WTC11 (cell line): ENCODE data around the gene ASMT. TPM values are rescaled to one million over a fixed set of nuclear protein-coding genes. Genes with fewer than 3 reads are reported as not detected.

Experiments
- ATAC-seq: fragments of 200-7000 bp; cut with Tn5 transposase; 2 replicates; pipeline ENCODE4 v1.10.0; 2021; ENCODE audit warnings: mild to moderate bottlenecking, moderate library complexity
- CTCF ChIA-PET: fragments of 300-600 bp; sonication (Branson Sonifier 250); formaldehyde crosslinking; loops from one replicate; lab custom pipeline; 2021; ENCODE audit warnings: antibody characterized with exemption; lab: Charles Lee
- POLR2A ChIA-PET: fragments of 350-600 bp; sonication (Branson Sonifier 250); formaldehyde crosslinking; loops from one replicate; lab custom pipeline; 2021; ENCODE audit warnings: antibody characterized with exemption; lab: Charles Lee
- DNase-seq: peaks from one replicate; pipeline ENCODE4 v3.0.0; 2021; ENCODE audit warnings: low spot score
- H3K27ac Mint-ChIP-seq: 2 replicates; pipeline ENCODE4 v1.8.0; 2021; ENCODE audit warnings: mixed read lengths
- H3K27me3 Mint-ChIP-seq: 2 replicates; pipeline ENCODE4 v1.8.0; 2021; ENCODE audit warnings: low read depth, mild to moderate bottlenecking, moderate library complexity, mixed read lengths
- H3K36me3 Mint-ChIP-seq: 2 replicates; pipeline ENCODE4 v1.8.0; 2021; ENCODE audit warnings: mixed read lengths
- H3K4me1 Mint-ChIP-seq: 2 replicates; pipeline ENCODE4 v1.8.0; 2022; ENCODE audit warnings: mixed read lengths
- H3K4me3 Mint-ChIP-seq: 2 replicates; pipeline ENCODE4 v1.8.0; 2021; ENCODE audit warnings: mild to moderate bottlenecking, moderate library complexity, mixed read lengths
- H3K9me3 Mint-ChIP-seq: 2 replicates; pipeline ENCODE4 v1.8.0; 2021; ENCODE audit warnings: mixed read lengths
- ATF1 ChIP-seq: sonication (generic); formaldehyde crosslinking; IDR thresholded peaks from 2 replicates; pipeline ENCODE4 v1.8.1; 2023; ENCODE audit warnings: mild to moderate bottlenecking, moderate library complexity, missing genetic modification reagents
- CBFB ChIP-seq: sonication (generic); formaldehyde crosslinking; IDR thresholded peaks from 2 replicates; pipeline ENCODE4 v1.8.1; 2022; ENCODE audit warnings: mild to moderate bottlenecking, low read depth, missing genetic modification reagents
- CREB1 ChIP-seq: sonication (generic); formaldehyde crosslinking; IDR thresholded peaks from 2 replicates; pipeline ENCODE4 v1.8.0; 2023; ENCODE audit warnings: mild to moderate bottlenecking, missing genetic modification reagents
- CREM ChIP-seq: sonication (generic); formaldehyde crosslinking; IDR thresholded peaks from 2 replicates; pipeline ENCODE4 v1.8.1; 2022; ENCODE audit warnings: mild to moderate bottlenecking, missing genetic modification reagents, moderate library complexity
- ELF4 ChIP-seq: sonication (generic); formaldehyde crosslinking; IDR thresholded peaks from 2 replicates; pipeline ENCODE4 v1.8.1; 2022; ENCODE audit warnings: low read depth, mild to moderate bottlenecking, moderate library complexity, missing genetic modification reagents
- EMX1 ChIP-seq: fragments of 250-450 bp; sonication (Bioruptor Pico); IDR thresholded peaks from 2 replicates; pipeline ENCODE4 v1.8.0; 2021; ENCODE audit warnings: mild to moderate bottlenecking
- HMGA2 ChIP-seq: fragments of 250-450 bp; sonication (Bioruptor Pico); IDR thresholded peaks from 2 replicates; pipeline ENCODE4 v1.4.0; 2021; ENCODE audit warnings: mild to moderate bottlenecking, moderate library complexity
- IRF2 ChIP-seq: sonication (generic); formaldehyde crosslinking; IDR thresholded peaks from 2 replicates; pipeline ENCODE4 v1.8.0; 2022; ENCODE audit warnings: low read depth, missing genetic modification reagents, borderline replicate concordance
- JUN ChIP-seq: sonication (generic); formaldehyde crosslinking; IDR thresholded peaks from 2 replicates; pipeline ENCODE4 v1.8.0; 2023; ENCODE audit warnings: mild to moderate bottlenecking, missing genetic modification reagents
- NFE2L1 ChIP-seq: sonication (generic); formaldehyde crosslinking; IDR thresholded peaks from 2 replicates; pipeline ENCODE4 v1.8.1; 2023; ENCODE audit warnings: missing genetic modification reagents
- NR3C1 ChIP-seq: sonication (generic); formaldehyde crosslinking; conservative IDR thresholded peaks from 2 replicates; pipeline ENCODE4 v1.8.1; 2023; ENCODE audit warnings: low read depth, mild to moderate bottlenecking, missing genetic modification reagents
- RELA ChIP-seq: sonication (generic); formaldehyde crosslinking; IDR thresholded peaks from 2 replicates; pipeline ENCODE4 v1.8.1; 2022; ENCODE audit warnings: missing genetic modification reagents, mild to moderate bottlenecking, borderline replicate concordance
- RORB ChIP-seq: fragments of 250-450 bp; sonication (Bioruptor Pico); IDR thresholded peaks from 2 replicates; pipeline ENCODE4 v1.9.0; 2021; ENCODE audit warnings: mild to moderate bottlenecking
- SMAD3 ChIP-seq: sonication (generic); formaldehyde crosslinking; IDR thresholded peaks from 2 replicates; pipeline ENCODE4 v1.8.0; 2022; ENCODE audit warnings: missing genetic modification reagents, mild to moderate bottlenecking, borderline replicate concordance
- TEAD4 ChIP-seq: sonication (generic); formaldehyde crosslinking; IDR thresholded peaks from 2 replicates; pipeline ENCODE4 v1.8.0; 2022; ENCODE audit warnings: mild to moderate bottlenecking, missing genetic modification reagents
- TP53 ChIP-seq: sonication (generic); formaldehyde crosslinking; IDR thresholded peaks from 2 replicates; pipeline ENCODE4 v1.8.1; 2023; ENCODE audit warnings: mild to moderate bottlenecking, missing genetic modification reagents
- ZBTB21 ChIP-seq: sonication (generic); formaldehyde crosslinking; IDR thresholded peaks from 2 replicates; pipeline ENCODE4 v1.8.1; 2023; ENCODE audit warnings: mild to moderate bottlenecking, missing genetic modification reagents, borderline replicate concordance
- ZNF232 ChIP-seq: sonication (generic); formaldehyde crosslinking; IDR thresholded peaks from 2 replicates; pipeline ENCODE4 v1.8.0; 2022; ENCODE audit warnings: mild to moderate bottlenecking, missing genetic modification reagents
- ZNF423 ChIP-seq: fragments of 250-450 bp; sonication (Bioruptor Pico); IDR thresholded peaks from 2 replicates; pipeline ENCODE4 v2.1.2; 2022; ENCODE audit warnings: mild to moderate bottlenecking, moderate library complexity
- ZNF671 ChIP-seq: fragments of 250-450 bp; sonication (Bioruptor Pico); IDR thresholded peaks from 2 replicates; pipeline ENCODE4 v1.8.0; 2021; ENCODE audit warnings: mild to moderate bottlenecking
- total RNA-seq: library from RNA; stranded (reverse); gene quantifications from 3 replicates; pipeline ENCODE4 v1.2.3, GENCODE V29; 2021
- TF ChIP-seq, protein P1 (sequence below): sonication (generic); formaldehyde crosslinking; IDR thresholded peaks from 2 replicates; pipeline ENCODE4 v1.8.1; 2023; ENCODE audit warnings: mild to moderate bottlenecking, missing genetic modification reagents, moderate library complexity
- TF ChIP-seq, protein P2 (sequence below): sonication (generic); formaldehyde crosslinking; IDR thresholded peaks from 2 replicates; pipeline ENCODE4 v1.8.1; 2022; ENCODE audit warnings: low read depth, mild to moderate bottlenecking, moderate library complexity, missing genetic modification reagents, borderline replicate concordance

Gene ASMT
- total RNA-seq, 1 experiment from 2014 or later, result 0.33 TPM

DNA sequence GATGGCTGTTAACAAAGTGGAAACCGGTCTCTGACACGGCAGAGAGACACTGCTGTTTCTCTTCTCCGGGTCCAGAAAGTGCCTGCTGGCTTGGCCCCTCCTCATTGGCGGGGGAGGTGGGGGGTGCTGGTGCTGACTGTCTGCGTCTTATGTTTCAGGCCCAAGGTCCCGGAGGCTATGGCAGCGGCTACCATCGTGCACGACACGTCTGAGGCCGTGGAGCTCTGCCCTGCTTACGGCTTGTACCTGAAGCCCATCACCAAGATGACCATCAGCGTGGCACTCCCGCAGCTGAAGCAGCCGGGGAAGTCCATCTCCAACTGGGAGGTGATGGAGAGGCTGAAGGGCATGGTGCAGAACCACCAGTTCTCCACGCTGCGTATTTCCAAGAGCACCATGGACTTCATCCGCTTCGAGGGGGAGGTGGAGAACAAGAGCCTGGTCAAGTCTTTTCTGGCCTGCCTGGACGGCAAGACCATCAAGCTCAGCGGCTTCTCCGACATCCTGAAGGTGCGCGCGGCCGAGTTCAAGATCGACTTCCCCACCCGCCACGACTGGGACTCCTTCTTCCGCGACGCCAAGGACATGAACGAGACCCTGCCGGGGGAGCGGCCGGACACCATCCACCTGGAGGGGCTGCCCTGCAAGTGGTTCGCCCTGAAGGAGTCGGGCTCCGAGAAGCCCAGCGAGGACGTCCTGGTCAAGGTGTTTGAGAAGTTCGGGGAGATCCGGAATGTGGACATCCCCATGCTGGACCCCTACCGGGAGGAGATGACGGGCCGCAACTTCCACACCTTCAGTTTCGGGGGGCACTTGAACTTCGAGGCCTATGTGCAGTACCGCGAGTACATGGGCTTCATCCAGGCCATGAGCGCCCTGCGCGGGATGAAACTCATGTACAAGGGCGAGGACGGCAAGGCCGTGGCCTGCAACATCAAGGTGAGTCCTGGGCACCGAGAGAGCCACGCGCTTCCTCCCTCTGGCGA lies 21.3 kb upstream of the ASMT start:
- H3K4me3 Mint-ChIP-seq, result peak overlapping the region; percentile 84
- H3K4me1 Mint-ChIP-seq, result peaks cover 9% of the 10 kb centered on the region
- peak overlapping the region; percentile 85; the same call in 1 of the 2 replicates for H3K27ac Mint-ChIP-seq
- TF ChIP-seq CREM (CRISPR knock-in tag) (no peak), RORB (CRISPR knock-in tag) (no peak), TEAD4 (CRISPR knock-in tag) (no peak), TP53 (CRISPR knock-in tag) (no peak), EMX1 (CRISPR knock-in tag) (no peak), ZBTB21 (CRISPR knock-in tag) (no peak), JUN (CRISPR knock-in tag) (no peak), CREB1 (CRISPR knock-in tag) (no peak)
- DNase-seq (no peak), ATAC-seq (no peak)
- POLR2A ChIA-PET, result no interaction called here
- CTCF ChIA-PET, result no interaction called here
- H3K27me3 Mint-ChIP-seq, result no peaks in the 10 kb centered on the region
- no peaks in the 10 kb centered on the region for H3K9me3 Mint-ChIP-seq
- peaks cover 39% of the 10 kb centered on the region for H3K36me3 Mint-ChIP-seq

GRCh38 chrX:1595711-1596060 lies 19.2 kb upstream of the ASMT start:
- TF ChIP-seq, protein P1, sequence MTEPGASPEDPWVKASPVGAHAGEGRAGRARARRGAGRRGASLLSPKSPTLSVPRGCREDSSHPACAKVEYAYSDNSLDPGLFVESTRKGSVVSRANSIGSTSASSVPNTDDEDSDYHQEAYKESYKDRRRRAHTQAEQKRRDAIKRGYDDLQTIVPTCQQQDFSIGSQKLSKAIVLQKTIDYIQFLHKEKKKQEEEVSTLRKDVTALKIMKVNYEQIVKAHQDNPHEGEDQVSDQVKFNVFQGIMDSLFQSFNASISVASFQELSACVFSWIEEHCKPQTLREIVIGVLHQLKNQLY (CRISPR knock-in tag), result no peak
- TF ChIP-seq NFE2L1 (no peak), ZNF232 (CRISPR knock-in tag) (no peak), TEAD4 (CRISPR knock-in tag) (no peak)
- TF ChIP-seq, all 79 proteins: peak for 0
- H3K4me3 Mint-ChIP-seq, result no peak overlapping the region
- peaks cover 53% of the 10 kb centered on the region for H3K36me3 Mint-ChIP-seq
- ChIA-PET CTCF (no interaction called here), POLR2A (no interaction called here)
- no peaks in the 10 kb centered on the region for H3K27me3 Mint-ChIP-seq
- no peaks in the 10 kb centered on the region for H3K9me3 Mint-ChIP-seq
- H3K4me1 Mint-ChIP-seq, result peaks cover 7% of the 10 kb centered on the region
- no peak for ATAC-seq
- DNase-seq, result no peak
- no peak overlapping the region for H3K27ac Mint-ChIP-seq

- H3K9me3 Mint-ChIP-seq, result no peaks in the 10 kb centered on the region
- no peak for TF ChIP-seq ATF1 (CRISPR knock-in tag)
- TF ChIP-seq ZNF671 (CRISPR knock-in tag), result no peak
- no peak for TF ChIP-seq TEAD4 (CRISPR knock-in tag)
- no peak for TF ChIP-seq JUN (CRISPR knock-in tag)
- TF ChIP-seq, protein P2, sequence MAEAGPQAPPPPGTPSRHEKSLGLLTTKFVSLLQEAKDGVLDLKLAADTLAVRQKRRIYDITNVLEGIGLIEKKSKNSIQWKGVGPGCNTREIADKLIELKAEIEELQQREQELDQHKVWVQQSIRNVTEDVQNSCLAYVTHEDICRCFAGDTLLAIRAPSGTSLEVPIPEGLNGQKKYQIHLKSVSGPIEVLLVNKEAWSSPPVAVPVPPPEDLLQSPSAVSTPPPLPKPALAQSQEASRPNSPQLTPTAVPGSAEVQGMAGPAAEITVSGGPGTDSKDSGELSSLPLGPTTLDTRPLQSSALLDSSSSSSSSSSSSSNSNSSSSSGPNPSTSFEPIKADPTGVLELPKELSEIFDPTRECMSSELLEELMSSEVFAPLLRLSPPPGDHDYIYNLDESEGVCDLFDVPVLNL, result no peak
- TF ChIP-seq EMX1 (CRISPR knock-in tag), result no peak
- TF ChIP-seq, all 79 proteins: peak for 0
- CTCF ChIA-PET, result no interaction called here
Measured at GRCh38 chrX:1596676-1597344, 18.0 kb upstream of the ASMT start.

GRCh38 chrX:1597345-1598020 lies 17.4 kb upstream of the ASMT start:
- no peak overlapping the region for H3K27ac Mint-ChIP-seq
- H3K27me3 Mint-ChIP-seq, result no peaks in the 10 kb centered on the region
- H3K36me3 Mint-ChIP-seq, result peaks cover 67% of the 10 kb centered on the region
- ATAC-seq (no peak), DNase-seq (no peak)
- ChIA-PET POLR2A (no interaction called here), CTCF (no interaction called here)
- no peak overlapping the region for H3K4me3 Mint-ChIP-seq
- H3K9me3 Mint-ChIP-seq, result no peaks in the 10 kb centered on the region
- TF ChIP-seq ZNF423 (CRISPR knock-in tag) (no peak), NR3C1 (CRISPR knock-in tag) (no peak), RELA (CRISPR knock-in tag) (no peak), HMGA2 (CRISPR knock-in tag) (no peak), ELF4 (no peak), CBFB (CRISPR knock-in tag) (no peak), IRF2 (CRISPR knock-in tag) (no peak), SMAD3 (CRISPR knock-in tag) (no peak)
- TF ChIP-seq, protein P2, result no peak
- TF ChIP-seq, all 79 proteins: peak for 0
- H3K4me1 Mint-ChIP-seq, result peaks cover 7% of the 10 kb centered on the region

More at GRCh38 chrX:1596676-1597344, 18.0 kb upstream of the ASMT start:
- Mint-ChIP-seq H3K27me3 (no peaks in the 10 kb centered on the region), H3K4me1 (peaks cover 7% of the 10 kb centered on the region), H3K36me3 (peaks cover 60% of the 10 kb centered on the region), H3K27ac (peak overlapping the region; percentile 36; the same call in 1 of the 2 replicates), H3K4me3 (no peak overlapping the region)
- POLR2A ChIA-PET, result no interaction called here
- no peak for DNase-seq
- no peak for ATAC-seq
